ENCODE measurements around the gene TMEM176B.

TMEM176B gene

DNA sequence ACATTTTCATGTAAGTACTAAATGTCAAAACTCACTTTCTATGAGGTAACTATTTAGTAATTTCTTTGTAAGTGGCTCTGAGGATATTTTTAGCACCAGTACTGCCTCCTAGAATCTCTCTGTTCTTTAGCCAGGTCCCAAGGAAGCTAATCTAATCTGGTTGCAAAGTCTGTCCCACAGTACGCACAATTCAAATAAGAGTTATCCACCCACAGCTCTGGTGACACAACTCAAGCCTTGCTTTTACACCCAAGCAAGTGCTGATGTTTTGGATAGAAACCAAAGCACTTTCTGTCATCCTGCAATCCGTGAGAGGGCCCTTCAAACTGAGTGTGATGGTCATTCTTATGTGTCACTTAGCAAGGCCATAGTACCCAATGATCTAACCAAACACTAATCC, 48.5 kb downstream of the TMEM176B start:
- no peak for DNase-seq (ENCODE audit: low read depth)

DNA sequence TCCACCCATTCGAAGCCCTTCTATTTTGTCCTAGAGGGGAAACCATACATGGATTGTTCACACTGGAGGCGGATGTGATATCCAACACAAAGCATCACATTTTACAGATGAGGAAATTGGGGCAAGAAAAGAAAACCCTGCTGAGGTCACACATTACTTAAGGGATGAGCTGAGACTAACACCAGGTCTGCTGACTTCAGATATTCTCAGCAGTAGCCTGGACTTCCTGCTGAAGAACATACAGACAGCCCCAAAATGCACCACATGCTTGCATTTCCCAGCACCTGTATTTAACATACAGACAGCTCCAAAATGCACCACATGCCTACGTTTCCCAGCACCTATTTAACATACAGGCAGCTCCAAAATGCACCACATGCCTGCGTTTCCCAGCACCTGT, 51.8 kb downstream of the TMEM176B start:
- no peak for DNase-seq (ENCODE audit: low read depth)

DNA sequence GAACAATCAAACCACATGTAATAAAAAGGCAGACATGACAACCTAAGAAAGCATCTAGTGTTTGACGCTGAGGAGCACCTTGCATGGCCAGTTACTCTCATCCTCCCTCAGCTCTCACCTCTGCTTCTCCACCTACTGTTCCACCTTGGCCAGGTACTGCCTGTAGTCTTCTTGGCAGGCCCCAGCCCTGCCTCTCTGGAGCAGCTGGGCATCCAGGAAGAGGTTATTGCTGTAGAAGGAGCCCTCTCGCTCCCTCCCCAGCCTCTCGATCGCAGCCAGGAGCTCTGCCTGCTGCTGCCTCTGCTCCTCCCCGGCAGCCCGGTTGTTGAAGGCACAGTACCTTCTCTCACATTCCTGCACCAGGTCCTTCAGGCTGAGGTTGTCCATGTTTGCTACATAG, 53.2 kb downstream of the TMEM176B start:
- DNase-seq (ENCODE audit: low read depth) = no peak

DNA sequence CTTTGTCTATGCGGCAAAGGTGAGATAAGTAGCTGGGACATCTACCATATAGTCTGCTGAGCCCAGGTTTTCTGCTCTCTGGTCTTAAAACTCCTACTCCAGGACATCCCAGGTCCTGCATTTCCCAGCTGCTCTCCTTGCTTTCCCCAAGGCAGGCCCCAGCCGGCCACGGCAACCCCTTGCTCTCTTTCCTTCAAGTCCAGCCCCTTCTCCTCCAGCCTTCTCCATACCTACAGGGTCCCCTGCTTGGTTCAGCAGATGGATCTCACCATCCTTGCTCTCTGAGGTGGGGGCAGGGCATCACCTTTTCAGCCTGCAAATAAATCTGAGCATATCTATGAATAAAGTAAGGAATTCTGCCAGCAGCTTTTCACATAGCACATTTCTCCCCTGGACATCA, 54.3 kb downstream of the TMEM176B start:
- DNase-seq (ENCODE audit: low read depth) = no peak

DNA sequence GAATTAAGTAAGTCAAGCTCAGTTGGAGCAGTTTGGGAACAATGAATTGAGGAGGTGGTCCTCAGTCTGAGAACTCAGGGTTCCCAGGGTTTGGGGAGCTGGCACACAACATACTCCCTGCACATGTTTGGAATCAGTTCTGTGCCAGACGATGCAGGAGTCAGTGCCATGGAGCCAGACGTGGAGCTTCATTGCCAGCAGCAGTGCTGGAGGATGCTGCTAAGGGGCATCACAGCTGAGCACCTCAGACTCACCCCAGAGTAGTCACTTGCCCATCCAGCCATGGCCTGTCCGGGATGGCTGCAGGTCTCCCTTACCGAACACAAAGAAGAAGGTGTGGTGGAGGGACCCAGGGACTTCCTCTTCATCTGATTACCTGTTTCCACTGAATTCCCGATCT, 55.1 kb downstream of the TMEM176B start:
- no peak for DNase-seq (ENCODE audit: low read depth)

DNA sequence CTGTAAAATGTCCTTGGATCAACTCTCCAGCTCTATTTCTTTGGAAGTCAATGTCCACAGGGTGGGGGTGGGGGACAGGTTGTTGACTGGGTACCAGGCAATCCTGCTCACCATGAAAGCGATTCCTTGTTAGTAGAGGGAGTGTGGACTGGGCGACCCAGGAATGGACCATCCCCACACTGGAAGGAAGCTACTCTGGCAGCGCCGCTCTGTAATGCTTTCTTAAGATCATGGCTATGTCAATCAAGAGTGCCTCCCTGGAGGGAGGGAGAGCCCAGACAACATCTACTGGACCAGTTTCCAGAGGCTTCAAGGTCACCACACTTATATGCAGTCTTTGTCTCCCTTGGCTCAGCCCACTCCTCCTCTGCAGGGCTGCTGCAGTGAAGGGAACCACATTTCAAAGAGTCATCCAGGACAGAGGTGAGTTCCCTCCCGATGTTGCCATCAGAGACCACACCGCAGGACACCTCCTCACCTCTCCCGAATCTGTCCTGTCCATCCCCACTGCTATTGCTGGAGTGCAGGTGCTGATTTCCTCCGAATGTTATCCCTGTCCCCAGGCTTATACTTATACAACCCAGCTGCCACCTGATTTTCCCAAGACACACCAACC, 56.0 kb downstream of the TMEM176B start:
- no peak for DNase-seq (ENCODE audit: low read depth)

DNA sequence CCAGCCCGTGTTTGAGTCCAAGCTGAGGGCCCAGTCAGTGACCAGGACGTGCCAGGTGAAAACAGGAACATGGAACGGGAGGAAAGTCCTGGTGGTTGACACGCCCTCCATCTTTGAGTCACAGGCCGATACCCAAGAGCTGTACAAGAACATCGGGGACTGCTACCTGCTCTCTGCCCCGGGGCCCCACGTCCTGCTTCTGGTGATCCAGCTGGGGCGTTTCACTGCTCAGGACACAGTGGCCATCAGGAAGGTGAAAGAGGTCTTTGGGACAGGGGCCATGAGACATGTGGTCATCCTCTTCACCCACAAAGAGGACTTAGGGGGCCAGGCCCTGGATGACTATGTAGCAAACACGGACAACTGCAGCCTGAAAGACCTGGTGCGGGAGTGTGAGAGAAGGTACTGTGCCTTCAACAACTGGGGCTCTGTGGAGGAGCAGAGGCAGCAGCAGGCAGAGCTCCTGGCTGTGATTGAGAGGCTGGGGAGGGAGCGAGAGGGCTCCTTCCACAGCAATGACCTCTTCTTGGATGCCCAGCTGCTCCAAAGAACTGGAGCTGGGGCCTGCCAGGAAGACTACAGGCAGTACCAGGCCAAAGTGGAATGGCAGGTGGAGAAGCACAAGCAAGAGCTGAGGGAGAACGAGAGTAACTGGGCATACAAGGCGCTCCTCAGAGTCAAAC, 57.7 kb downstream of the TMEM176B start:
- no peak for DNase-seq (ENCODE audit: low read depth)
